Stimulated activated CD8-positive, alpha-beta memory T cell treated with anti-CD3 and anti-CD28 coated beads, Interleukin-7, amount 100 ng/mL, for 1 hour (primary cell): ENCODE data around the gene EIF2AK3.
"Not testable (repeated sequence)": the region's sequence is repeated elsewhere in the genome, so short reads cannot be mapped to it uniquely, and the experiment has no call there.

Experiments
- DNase-seq, 2 donors: peaks; one replicate each; pipeline ENCODE4 v3.0.0-alpha.2; 2020; ENCODE audit warnings: low read depth in 2 of 2

Gene EIF2AK3

GRCh38 chr2:88636026-88636425 lies 8.8 kb upstream of the EIF2AK3 start:
- no peak for DNase-seq

GRCh38 chr2:88632569-88632968 lies 5.3 kb upstream of the EIF2AK3 start:
- DNase-seq = no peak

GRCh38 chr2:88628571-88628939 lies 1.3 kb upstream of the EIF2AK3 start:
- DNase-seq = no peak

- DNase-seq = peak; percentile 38 to 39
These were observed 749 bp upstream of the EIF2AK3 start for GRCh38 chr2:88627856-88628570.

GRCh38 chr2:88626171-88627054 lies 851 bp downstream of the EIF2AK3 start:
- DNase-seq = peak; percentile 15 to 31

GRCh38 chr2:88624477-88624876 lies 2.8 kb downstream of the EIF2AK3 start:
- DNase-seq = no peak

GRCh38 chr2:88623831-88624465 lies 3.3 kb downstream of the EIF2AK3 start:
- not testable (repeated sequence) for DNase-seq

GRCh38 chr2:88622307-88622706 lies 5.0 kb downstream of the EIF2AK3 start:
- DNase-seq = no peak

- no peak for DNase-seq
These were observed 5.8 kb downstream of the EIF2AK3 start for GRCh38 chr2:88621432-88621831.

GRCh38 chr2:88620015-88620414 lies 7.2 kb downstream of the EIF2AK3 start:
- DNase-seq = no peak

- DNase-seq = no peak
These were observed 11.4 kb downstream of the EIF2AK3 start for GRCh38 chr2:88615822-88616221.

GRCh38 chr2:88614497-88615157 lies 12.6 kb downstream of the EIF2AK3 start:
- no peak for DNase-seq

- DNase-seq = no peak
These were observed 13.3 kb downstream of the EIF2AK3 start for GRCh38 chr2:88613921-88614320.

- no peak for DNase-seq
These were observed 19.1 kb downstream of the EIF2AK3 start for GRCh38 chr2:88608184-88608583.

GRCh38 chr2:88607416-88607815 lies 19.8 kb downstream of the EIF2AK3 start:
- no peak for DNase-seq

- DNase-seq = no peak
These were observed 20.8 kb downstream of the EIF2AK3 start for GRCh38 chr2:88606371-88607030.

- DNase-seq = no peak
These were observed 24.1 kb downstream of the EIF2AK3 start for GRCh38 chr2:88603146-88603545.

GRCh38 chr2:88602022-88602421 lies 25.2 kb downstream of the EIF2AK3 start:
- DNase-seq = no peak

- no peak for DNase-seq
These were observed 26.0 kb downstream of the EIF2AK3 start for GRCh38 chr2:88601286-88601685.

- DNase-seq = peak in 1 of 2 donors; percentile 3
These were observed 27.2 kb downstream of the EIF2AK3 start for GRCh38 chr2:88600038-88600465.

GRCh38 chr2:88599527-88599926 lies 27.7 kb downstream of the EIF2AK3 start:
- no peak for DNase-seq
